KG1 (cell line): ENCODE results near the gene KNG1.
"Not testable (repeated sequence)": the region's sequence is repeated elsewhere in the genome, so short reads cannot be mapped to it uniquely, and the experiment has no call there.

Source experiments
- DNase-seq: peaks from one replicate; lab custom pipeline; 2025; lab: John Stamatoyannopoulos, UW

The KNG1 gene

GRCh38 chr3:186717039-186717457 is at the start of gene KNG1:
KNG1 (plus strand) TSS chr3:186717359; CDS start chr3:186717543, 184 bp downstream.
- DNase-seq, result no peak

GRCh38 chr3:186668426-186668825 is 48.7 kb upstream of the KNG1 start:
- no peak for DNase-seq

- DNase-seq, result no peak
Measured at GRCh38 chr3:186669378-186670084, 47.6 kb upstream of the KNG1 start.

- DNase-seq, result no peak
Measured at GRCh38 chr3:186670155-186670554, 47.0 kb upstream of the KNG1 start.

GRCh38 chr3:186671051-186671450 is 46.1 kb upstream of the KNG1 start:
- DNase-seq, result no peak

- DNase-seq, result no peak
Measured at GRCh38 chr3:186678604-186679003, 38.6 kb upstream of the KNG1 start.

GRCh38 chr3:186679151-186679550 is 38.0 kb upstream of the KNG1 start:
- no peak for DNase-seq

- DNase-seq, result no peak
Measured at GRCh38 chr3:186680869-186681268, 36.3 kb upstream of the KNG1 start.

GRCh38 chr3:186682812-186683211 is 34.3 kb upstream of the KNG1 start:
- DNase-seq, result no peak

- DNase-seq, result no peak
Measured at GRCh38 chr3:186683979-186684378, 33.2 kb upstream of the KNG1 start.

- not testable (repeated sequence) for DNase-seq
Measured at GRCh38 chr3:186686475-186686874, 30.7 kb upstream of the KNG1 start.

GRCh38 chr3:186687120-186687651 is 30.0 kb upstream of the KNG1 start:
- no peak for DNase-seq

GRCh38 chr3:186690304-186690703 is 26.9 kb upstream of the KNG1 start:
- DNase-seq, result not testable (repeated sequence)

- DNase-seq, result no peak
Measured at GRCh38 chr3:186691676-186692075, 25.5 kb upstream of the KNG1 start.

GRCh38 chr3:186693843-186694242 is 23.3 kb upstream of the KNG1 start:
- no peak for DNase-seq

- no peak for DNase-seq
Measured at GRCh38 chr3:186694288-186695032, 22.7 kb upstream of the KNG1 start.

GRCh38 chr3:186696522-186696921 is 20.6 kb upstream of the KNG1 start:
- DNase-seq, result no peak

- no peak for DNase-seq
Measured at GRCh38 chr3:186697510-186697909, 19.6 kb upstream of the KNG1 start.

GRCh38 chr3:186700267-186700666 is 16.9 kb upstream of the KNG1 start:
- DNase-seq, result no peak

GRCh38 chr3:186702451-186702850 is 14.7 kb upstream of the KNG1 start:
- not testable (repeated sequence) for DNase-seq

- peak; percentile 13 for DNase-seq
Measured at GRCh38 chr3:186705882-186706780, 11.0 kb upstream of the KNG1 start.
